Psoas muscle (tissue), 8 donors: ENCODE measurements around the gene DNMT3B. TPM values are rescaled to one million over a fixed set of nuclear protein-coding genes. Genes with fewer than 3 reads are reported as not detected.

Experiments used
- ATAC-seq, 4 donors: fragments of 200-7000 bp; cut with Tn5 transposase; one replicate each; pipeline ENCODE4 v1.9.1; 2020; ENCODE audit warnings: moderate library complexity in 3 of 4, mild to moderate bottlenecking in 2 of 4
- DNase-seq, 2 donors: peaks; one replicate each; pipeline ENCODE4 v3.0.0-alpha.2; 2020
- H3K27ac ChIP-seq: fragments of 200-600 bp; one replicate; pipeline ENCODE4 v1.8.0; 2022
- H3K27me3 ChIP-seq, 3 donors: fragments of 200-600 bp in 1 of 3; one replicate each; pipeline versions ENCODE4 v1.6.1 to v1.8.0; 2013 to 2022; ENCODE audit warnings: low read length in 2 of 3, mild to moderate bottlenecking in 2 of 3, moderate library complexity in 1 of 3; ENCODE audit not compliant: insufficient read depth in 3 of 3
- H3K36me3 ChIP-seq, 2 donors: fragments of 200-600 bp in 1 of 2; one replicate each; pipeline versions ENCODE4 v1.6.1 to v1.8.0; 2013 to 2022; ENCODE audit warnings: low read depth in 1 of 2, mild to moderate bottlenecking in 1 of 2, moderate library complexity in 1 of 2; ENCODE audit not compliant: insufficient read depth in 1 of 2
- H3K4me1 ChIP-seq: fragments of 200-600 bp; one replicate; pipeline ENCODE4 v1.8.0; 2022
- H3K4me3 ChIP-seq: fragments of 200-600 bp; one replicate; pipeline ENCODE4 v1.8.0; 2022; ENCODE audit warnings: mild to moderate bottlenecking
- H3K9me3 ChIP-seq: fragments of 200-600 bp; one replicate; pipeline ENCODE4 v1.8.0; 2022
- WGBS, 3 donors: extraction: QIAGEN DNeasy Blood & Tissue Kit; methylation state at CpG; one replicate each; pipeline versions ENCODE4 v1.1.6 to v1.1.7; 2013; 5-methylcytosine and 5-hydroxymethylcytosine counted together
- intact Hi-C, 2 donors: fragments of 100-400 bp; cut with DNase I; formaldehyde crosslinking; loops; one replicate each; pipeline versions ENCODE4 v1.11.0 to v1.14.2; 2022
- polyA plus RNA-seq, 3 donors: library from polyadenylated mRNA; stranded (reverse); fragments of 200-250 nt; gene quantifications; one replicate each; pipeline ENCODE4 v1.2.3, GENCODE V29; 2013
- total RNA-seq, 4 donors: library from RNA; stranded (reverse); fragmentation: NEBNext Ultra II Directional in 2 of 4; extraction: Animal tissue kit (Norgen Biotek cat#: 25700) in 2 of 4; gene quantifications; one replicate each; pipeline versions ENCODE4 v1.2.1 to v1.2.4, GENCODE V29; 2021 to 2023
- TF ChIP-seq, protein P1 (sequence below): fragments of 200-600 bp; IDR thresholded peaks from one replicate; pipeline ENCODE4 v1.8.0; 2022; ENCODE audit warnings: antibody characterized with exemption
- donor health status: healthy with polysubstance abuse.
- donor health status: DM: no; HTN: no; CAD: no; lungs with moderate emphysema.
- donor health status: Bipolar disorder and iron deficiency.
- donor health status: healthy.
- donor health status: DM: yes; HTN: yes; CAD: no.
- donor health status: DM: no; HTN: no; CAD: no.
- donor health status: DM: no; HTN: no; CAD: no.
- donor health status: DM: yes; HTN: yes; CAD: no.

The DNMT3B gene
- total and polyA plus RNA-seq, 7 donors: 0.08 to 0.64 (median 0.17) TPM

DNA sequence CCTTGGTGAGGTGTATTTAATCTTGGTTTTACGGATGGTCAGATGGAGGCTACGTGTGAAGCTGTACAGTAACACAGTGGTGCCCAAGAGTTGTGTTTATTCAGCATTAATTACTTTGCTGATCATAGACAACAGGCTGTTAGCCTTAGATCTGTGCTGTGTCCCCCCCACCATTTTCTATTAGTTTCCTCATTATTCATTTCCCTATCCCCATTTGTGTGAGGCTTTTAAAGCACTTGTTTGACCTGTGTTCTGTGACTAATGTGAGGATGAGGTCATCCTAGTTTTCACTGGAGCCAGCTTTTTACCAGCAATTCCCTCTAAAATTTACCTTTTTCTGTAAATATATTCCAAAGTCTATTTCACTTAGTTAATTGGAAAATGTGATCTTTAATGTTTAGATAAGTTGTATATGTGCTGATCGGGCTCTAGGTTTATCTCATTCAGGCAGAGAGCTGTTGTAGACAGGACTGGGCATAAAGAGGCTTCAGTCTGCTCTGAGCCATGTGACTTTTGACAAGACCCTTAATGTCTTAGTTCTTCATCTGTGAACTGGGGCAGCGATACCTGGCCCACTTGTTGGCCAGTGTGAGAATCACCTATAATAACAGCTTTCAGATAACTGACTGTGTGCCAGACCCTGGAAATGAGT lies 66.0 kb downstream of the DNMT3B start:
- DNase-seq (no peak), ATAC-seq (no peak)
- TF ChIP-seq, protein P1, sequence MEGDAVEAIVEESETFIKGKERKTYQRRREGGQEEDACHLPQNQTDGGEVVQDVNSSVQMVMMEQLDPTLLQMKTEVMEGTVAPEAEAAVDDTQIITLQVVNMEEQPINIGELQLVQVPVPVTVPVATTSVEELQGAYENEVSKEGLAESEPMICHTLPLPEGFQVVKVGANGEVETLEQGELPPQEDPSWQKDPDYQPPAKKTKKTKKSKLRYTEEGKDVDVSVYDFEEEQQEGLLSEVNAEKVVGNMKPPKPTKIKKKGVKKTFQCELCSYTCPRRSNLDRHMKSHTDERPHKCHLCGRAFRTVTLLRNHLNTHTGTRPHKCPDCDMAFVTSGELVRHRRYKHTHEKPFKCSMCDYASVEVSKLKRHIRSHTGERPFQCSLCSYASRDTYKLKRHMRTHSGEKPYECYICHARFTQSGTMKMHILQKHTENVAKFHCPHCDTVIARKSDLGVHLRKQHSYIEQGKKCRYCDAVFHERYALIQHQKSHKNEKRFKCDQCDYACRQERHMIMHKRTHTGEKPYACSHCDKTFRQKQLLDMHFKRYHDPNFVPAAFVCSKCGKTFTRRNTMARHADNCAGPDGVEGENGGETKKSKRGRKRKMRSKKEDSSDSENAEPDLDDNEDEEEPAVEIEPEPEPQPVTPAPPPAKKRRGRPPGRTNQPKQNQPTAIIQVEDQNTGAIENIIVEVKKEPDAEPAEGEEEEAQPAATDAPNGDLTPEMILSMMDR: no peak
- 95 to 98% (median 97%) methylated on average over 4 of the region's 4 CpGs for WGBS, 3 donors
- Histone ChIP-seq H3K27me3 (no peaks in the 10 kb centered on the region), H3K4me1 (peaks cover 44% of the 10 kb centered on the region), H3K27ac (no peak overlapping the region), H3K9me3 (no peaks in the 10 kb centered on the region), H3K36me3 (peaks cover 2 to 34% of the 10 kb centered on the region in 2 donors), H3K4me3 (no peak overlapping the region)
- intact Hi-C loops: no loop called here

DNA sequence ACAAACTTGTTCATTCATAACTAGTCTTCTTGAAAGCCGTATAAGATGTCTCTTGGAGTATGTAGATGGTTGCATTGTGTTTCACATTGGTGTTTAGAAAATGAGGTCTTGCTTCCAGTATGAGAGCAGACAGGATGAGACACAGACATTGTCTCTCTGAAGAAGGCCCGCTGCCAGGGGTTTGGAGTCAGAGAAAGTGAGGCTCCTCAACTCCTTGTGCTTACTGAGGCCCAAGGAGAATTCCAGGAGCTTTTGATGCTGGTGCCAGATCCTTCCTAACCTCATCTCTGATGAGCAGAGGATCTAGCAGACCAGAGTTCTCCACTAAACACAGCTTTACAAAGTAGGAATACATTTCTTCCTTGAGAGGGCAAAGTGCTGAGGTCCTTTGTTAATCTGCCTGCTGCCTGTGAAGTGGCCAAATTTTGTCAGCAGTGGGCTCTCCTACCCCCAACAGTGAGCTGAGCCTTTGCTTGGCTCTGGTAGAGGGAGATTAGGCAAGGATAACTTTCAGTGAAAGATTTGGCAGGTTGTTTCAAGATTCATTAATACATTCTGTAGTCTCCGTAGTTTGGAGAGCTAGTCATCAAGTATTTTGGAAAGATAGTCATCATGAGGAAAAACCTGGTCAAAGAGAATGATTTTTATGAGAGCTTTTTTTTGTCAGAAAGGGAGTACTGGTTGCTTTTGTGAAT lies 67.3 kb downstream of the DNMT3B start:
- peak; percentile 59 to 85 (median 68) for ATAC-seq
- TF ChIP-seq, protein P1: no peak
- H3K4me1 ChIP-seq: peaks cover 31% of the 10 kb centered on the region
- no peaks in the 10 kb centered on the region for H3K9me3 ChIP-seq
- peak in 1 of 2 donors; percentile 59 for DNase-seq
- H3K4me3 ChIP-seq: no peak overlapping the region
- WGBS, 3 donors: 48 to 53% (median 50%) methylated on average over 3 of the region's 3 CpGs
- intact Hi-C loops: no loop called here
- peak overlapping the region; percentile 57 for H3K27ac ChIP-seq
- H3K27me3 ChIP-seq: no peaks in the 10 kb centered on the region
- peaks cover 6 to 47% of the 10 kb centered on the region in 2 donors for H3K36me3 ChIP-seq

DNA sequence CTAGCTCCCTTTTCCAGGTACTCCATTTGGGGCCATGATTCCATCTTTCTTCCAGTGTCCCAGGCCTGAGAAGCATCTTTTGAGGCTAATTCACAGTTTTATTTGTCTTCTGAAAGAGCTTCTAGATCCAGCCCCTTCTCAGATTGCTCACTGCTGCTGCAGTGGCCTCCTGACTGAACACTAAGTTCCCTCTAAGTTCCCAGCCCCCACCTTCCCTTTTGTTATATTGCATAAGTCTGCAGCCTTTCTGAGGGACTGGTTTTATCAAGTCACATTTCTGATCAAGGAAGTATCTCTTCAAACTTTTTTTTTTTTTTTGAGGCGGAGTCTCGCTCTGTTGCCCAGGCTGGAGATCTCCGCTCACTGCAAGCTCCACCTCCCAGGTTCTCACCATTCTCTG lies 68.3 kb downstream of the DNMT3B start:
- Histone ChIP-seq H3K27me3 (no peaks in the 10 kb centered on the region), H3K9me3 (no peaks in the 10 kb centered on the region), H3K27ac (peak overlapping the region; percentile 57), H3K4me1 (peaks cover 26% of the 10 kb centered on the region), H3K36me3 (peaks cover 6 to 55% of the 10 kb centered on the region in 2 donors), H3K4me3 (no peak overlapping the region)
- intact Hi-C loops: no loop called here
- WGBS, 3 donors: 92 to 98% (median 92%) methylated on average over 3 of the region's 3 CpGs
- peak in 3 of 4 donors; percentile 77 to 86 (median 83) for ATAC-seq
- TF ChIP-seq, protein P1: no peak
- DNase-seq: no peak

DNA sequence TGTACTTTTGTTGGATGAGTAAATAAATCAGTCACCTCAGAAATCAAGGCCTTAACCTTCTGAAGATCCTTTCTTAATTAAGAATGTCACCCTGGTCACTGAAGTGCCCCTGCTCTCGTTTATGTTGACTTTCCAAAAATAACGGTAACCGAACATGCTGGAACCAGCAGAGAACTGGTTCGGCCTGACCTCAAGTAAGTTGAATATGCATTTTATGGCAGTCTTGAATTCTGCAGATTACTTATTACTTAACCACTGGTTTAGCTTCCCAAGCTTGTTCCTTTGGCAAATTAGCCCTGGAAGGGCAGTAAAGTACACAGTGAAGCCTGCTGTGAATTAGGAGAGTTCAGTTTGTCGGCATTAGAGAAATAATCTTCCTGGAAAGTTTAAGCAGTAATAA lies 69.8 kb downstream of the DNMT3B start:
- H3K9me3 ChIP-seq: no peaks in the 10 kb centered on the region

More for the DNA sequence above, 69.8 kb downstream of the DNMT3B start:
- 60 to 78% (median 72%) methylated on average over 5 of the region's 5 CpGs for WGBS, 3 donors
- Histone ChIP-seq H3K27ac (no peak overlapping the region), H3K36me3 (peaks cover 6 to 55% of the 10 kb centered on the region in 2 donors), H3K4me1 (peaks cover 26% of the 10 kb centered on the region), H3K4me3 (no peak overlapping the region), H3K27me3 (no peaks in the 10 kb centered on the region)
- TF ChIP-seq, protein P1: no peak
- no peak for ATAC-seq
- DNase-seq: no peak
- intact Hi-C loops: no loop called here
